NB4 (cell line): ENCODE measurements around the gene ARX.

Experiments used
- DNase-seq: peaks from one replicate; pipeline ENCODE4 v3.0.0; 2010; ENCODE audit warnings: low read depth
- H3K4me3 ChIP-seq: one replicate; pipeline ENCODE4 v1.5.1; 2011; ENCODE audit warnings: mild to moderate bottlenecking, low read depth, low read length, moderate library complexity
- MYC ChIP-seq: IDR thresholded peaks from 2 replicates; pipeline ENCODE4 v1.6.1; 2011; ENCODE audit warnings: low read depth, low read length
- POLR2A ChIP-seq: IDR thresholded peaks from 2 replicates; pipeline ENCODE4 v1.6.1; 2011; ENCODE audit warnings: mild to moderate bottlenecking; ENCODE audit not compliant: insufficient read length; ENCODE audit errors: extremely low read depth
- TF ChIP-seq, protein P1 (sequence below): IDR thresholded peaks from one replicate; pipeline ENCODE4 v1.5.1; 2012; ENCODE audit warnings: low read depth, low read length
- TF ChIP-seq, protein P2 (sequence below): IDR thresholded peaks from 2 replicates; pipeline ENCODE4 v1.6.1; 2011; ENCODE audit warnings: low read depth, low read length

The ARX gene

DNA sequence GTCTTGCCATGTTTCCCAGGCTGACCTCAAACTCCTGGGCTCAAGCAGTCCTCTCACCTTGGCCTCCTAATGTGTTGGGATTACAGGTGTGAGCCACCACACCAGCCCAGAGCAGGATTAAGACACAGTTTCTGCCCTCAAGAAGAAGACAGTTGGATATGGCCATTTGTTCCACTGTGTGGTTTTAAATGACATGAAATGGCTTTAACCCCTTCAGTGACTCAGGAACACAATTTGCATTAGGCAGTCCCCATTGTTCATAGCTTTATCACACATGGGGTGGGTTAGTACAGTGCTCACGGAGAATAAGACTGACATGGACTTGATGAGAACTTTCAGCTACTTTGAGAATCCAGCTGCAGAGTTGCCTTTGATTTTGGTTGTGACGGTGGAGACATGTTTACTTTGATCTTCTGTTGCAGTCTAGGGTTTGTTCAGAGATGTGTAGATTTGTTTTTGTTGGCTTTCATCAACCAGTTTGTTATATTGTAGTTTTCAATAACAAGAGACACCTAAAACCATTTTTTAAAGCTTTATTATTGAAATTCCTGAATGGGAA is 60.3 kb downstream of the ARX start:
- no peak overlapping the region for H3K4me3 ChIP-seq
- DNase-seq = no peak
- TF ChIP-seq, protein P1, sequence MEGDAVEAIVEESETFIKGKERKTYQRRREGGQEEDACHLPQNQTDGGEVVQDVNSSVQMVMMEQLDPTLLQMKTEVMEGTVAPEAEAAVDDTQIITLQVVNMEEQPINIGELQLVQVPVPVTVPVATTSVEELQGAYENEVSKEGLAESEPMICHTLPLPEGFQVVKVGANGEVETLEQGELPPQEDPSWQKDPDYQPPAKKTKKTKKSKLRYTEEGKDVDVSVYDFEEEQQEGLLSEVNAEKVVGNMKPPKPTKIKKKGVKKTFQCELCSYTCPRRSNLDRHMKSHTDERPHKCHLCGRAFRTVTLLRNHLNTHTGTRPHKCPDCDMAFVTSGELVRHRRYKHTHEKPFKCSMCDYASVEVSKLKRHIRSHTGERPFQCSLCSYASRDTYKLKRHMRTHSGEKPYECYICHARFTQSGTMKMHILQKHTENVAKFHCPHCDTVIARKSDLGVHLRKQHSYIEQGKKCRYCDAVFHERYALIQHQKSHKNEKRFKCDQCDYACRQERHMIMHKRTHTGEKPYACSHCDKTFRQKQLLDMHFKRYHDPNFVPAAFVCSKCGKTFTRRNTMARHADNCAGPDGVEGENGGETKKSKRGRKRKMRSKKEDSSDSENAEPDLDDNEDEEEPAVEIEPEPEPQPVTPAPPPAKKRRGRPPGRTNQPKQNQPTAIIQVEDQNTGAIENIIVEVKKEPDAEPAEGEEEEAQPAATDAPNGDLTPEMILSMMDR = no peak
- no peak for TF ChIP-seq POLR2A
- TF ChIP-seq, protein P2, sequence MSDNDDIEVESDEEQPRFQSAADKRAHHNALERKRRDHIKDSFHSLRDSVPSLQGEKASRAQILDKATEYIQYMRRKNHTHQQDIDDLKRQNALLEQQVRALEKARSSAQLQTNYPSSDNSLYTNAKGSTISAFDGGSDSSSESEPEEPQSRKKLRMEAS = no peak
- TF ChIP-seq MYC = no peak

DNA sequence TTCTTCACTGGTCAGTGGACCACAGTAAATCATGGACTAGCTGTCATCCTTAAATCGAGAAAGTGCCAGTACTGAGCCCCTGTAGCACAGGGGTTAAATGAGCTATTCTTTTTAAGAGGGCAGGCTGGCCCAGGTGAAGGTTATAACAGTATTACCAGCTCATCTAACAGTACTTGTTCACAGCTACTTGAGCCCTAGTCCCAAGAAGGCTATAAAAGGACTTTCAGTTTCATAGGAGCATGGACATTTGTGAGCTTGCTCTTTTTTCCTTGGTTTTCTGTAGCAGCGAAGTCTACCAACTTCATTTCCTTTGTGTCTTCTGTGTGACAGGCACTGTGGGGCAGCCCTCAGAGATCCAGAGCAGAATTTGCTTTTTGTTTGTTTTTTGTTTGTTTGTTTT is 61.0 kb downstream of the ARX start:
- H3K4me3 ChIP-seq = no peak overlapping the region
- no peak for DNase-seq
- TF ChIP-seq, protein P1 = no peak
- TF ChIP-seq, protein P2 = no peak
- no peak for TF ChIP-seq MYC
- TF ChIP-seq POLR2A = no peak
